Activated CD4-positive, alpha-beta T cell treated with anti-CD3 and anti-CD28 coated beads for 4 hours (primary cell): ENCODE measurements around the gene EPHB2.

Experiments
- DNase-seq, 2 donors: peaks; one replicate each; pipeline ENCODE4 v3.0.0-alpha.2; 2020

EPHB2 gene

DNA sequence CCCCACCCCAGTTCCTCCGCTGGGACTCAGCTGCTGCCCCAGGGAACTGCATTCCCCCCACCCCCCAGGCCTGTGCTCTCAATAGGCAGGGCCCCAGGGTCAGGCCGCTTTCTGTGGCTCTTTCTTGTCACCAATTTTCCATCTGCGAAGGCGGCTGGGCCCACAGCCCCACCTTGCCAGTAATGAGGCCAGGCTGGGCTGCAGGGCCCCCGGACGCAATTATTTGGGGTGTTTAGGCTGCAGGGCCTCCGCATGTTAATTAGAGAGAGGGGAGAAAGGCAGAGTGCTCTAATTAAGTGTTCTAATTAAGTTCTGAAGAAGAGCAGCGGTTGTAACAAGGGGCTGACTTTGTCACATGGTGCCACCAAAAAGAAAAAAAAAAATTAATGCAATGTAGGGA lies 71.8 kb downstream of the EPHB2 start:
- DNase-seq: no peak

DNA sequence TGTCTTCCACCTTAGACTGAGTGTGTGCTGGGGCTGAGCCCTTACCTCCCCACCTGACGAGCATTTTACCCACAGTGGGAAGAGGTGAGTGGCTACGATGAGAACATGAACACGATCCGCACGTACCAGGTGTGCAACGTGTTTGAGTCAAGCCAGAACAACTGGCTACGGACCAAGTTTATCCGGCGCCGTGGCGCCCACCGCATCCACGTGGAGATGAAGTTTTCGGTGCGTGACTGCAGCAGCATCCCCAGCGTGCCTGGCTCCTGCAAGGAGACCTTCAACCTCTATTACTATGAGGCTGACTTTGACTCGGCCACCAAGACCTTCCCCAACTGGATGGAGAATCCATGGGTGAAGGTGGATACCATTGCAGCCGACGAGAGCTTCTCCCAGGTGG lies 73.7 kb downstream of the EPHB2 start:
- DNase-seq: no peak

DNA sequence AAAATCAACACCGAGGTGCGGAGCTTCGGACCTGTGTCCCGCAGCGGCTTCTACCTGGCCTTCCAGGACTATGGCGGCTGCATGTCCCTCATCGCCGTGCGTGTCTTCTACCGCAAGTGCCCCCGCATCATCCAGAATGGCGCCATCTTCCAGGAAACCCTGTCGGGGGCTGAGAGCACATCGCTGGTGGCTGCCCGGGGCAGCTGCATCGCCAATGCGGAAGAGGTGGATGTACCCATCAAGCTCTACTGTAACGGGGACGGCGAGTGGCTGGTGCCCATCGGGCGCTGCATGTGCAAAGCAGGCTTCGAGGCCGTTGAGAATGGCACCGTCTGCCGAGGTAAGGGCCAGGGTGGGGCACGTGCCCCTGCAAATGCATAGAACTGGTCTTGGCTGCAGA lies 74.1 kb downstream of the EPHB2 start:
- DNase-seq: no peak

DNA sequence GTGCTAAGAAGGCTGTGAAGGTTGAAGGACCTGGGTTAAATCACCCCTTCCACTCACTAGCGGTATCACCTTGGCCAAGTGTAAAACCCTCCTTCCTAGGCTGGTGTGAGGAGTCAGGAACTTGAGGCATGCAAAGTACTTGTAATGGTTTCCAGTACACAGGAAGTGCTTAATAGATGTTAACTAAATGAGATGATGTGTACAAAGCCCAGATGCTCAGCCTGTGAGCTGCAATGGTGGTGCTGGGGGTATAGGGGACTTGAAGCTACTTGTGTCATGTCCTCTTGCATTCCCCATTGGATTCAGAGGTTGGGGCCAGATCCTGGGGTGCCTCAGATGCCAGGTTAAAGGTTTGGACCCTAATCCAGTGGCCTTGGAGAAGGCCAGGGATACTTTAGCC lies 75.5 kb downstream of the EPHB2 start:
- DNase-seq: no peak

DNA sequence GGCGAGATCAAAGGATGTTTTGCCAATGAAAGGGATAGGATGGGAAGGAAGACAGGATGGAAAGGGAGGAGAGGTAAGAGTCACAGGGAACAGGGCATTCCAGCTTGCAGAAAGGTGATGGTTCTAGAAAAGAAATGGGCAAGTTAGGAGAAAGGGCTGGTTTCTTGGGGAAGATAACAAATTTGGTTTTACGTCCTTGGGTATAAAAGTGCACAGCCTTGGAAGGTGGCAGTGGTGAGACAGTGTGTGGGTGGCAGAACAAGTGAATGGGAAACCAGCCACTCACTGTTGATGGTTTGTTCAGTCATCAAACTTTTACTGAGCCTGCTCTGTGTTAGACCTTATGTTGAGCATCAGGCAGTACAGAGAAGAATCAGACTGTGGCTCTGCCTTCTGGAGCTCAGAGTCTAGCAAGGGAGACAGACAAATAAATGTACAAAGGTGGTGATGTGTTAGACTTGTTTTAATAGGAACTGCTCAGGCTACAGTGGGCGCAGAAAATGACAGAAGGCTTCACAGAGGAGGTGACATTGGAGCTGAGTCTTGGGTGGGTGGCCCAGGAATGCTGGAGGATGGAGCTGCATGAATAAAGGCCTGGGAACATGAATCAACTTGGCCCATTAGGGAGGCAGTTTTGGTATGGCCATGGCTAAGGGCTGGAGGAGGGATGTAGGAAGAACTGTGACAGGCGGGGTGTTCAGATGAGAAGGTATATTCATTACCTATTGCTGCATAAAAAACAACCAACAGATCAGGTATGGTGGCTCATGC lies 76.3 kb downstream of the EPHB2 start:
- DNase-seq: no peak

DNA sequence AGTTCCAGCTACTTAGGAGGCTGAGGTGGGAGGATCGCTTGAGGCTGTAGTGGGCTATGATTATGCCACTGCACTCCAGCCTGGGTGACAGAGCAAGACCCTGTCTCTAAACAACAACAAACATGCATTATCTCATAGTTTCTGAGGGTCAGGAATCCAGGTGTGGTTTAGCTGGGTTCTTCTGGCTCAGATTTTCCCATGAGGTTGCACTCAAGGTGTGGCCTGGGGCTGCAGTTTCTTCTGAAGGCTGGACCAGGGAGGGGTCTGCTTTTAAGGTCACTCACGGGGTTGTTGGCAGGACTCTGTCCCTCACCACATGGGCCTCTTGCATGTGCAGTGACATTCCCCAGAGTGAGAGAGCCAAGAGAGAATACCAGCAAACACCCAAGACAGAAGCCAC lies 77.0 kb downstream of the EPHB2 start:
- no peak for DNase-seq

- DNase-seq: no peak
These were observed 77.6 kb downstream of the EPHB2 start for GRCh38 chr1:22788254-22788661.

- no peak for DNase-seq
These were observed 78.8 kb downstream of the EPHB2 start for GRCh38 chr1:22789356-22789994.

GRCh38 chr1:22790232-22791008 lies 79.8 kb downstream of the EPHB2 start:
- no peak for DNase-seq

GRCh38 chr1:22791831-22792347 lies 81.2 kb downstream of the EPHB2 start:
- no peak for DNase-seq

GRCh38 chr1:22792396-22793160 lies 81.9 kb downstream of the EPHB2 start:
- DNase-seq: no peak

DNA sequence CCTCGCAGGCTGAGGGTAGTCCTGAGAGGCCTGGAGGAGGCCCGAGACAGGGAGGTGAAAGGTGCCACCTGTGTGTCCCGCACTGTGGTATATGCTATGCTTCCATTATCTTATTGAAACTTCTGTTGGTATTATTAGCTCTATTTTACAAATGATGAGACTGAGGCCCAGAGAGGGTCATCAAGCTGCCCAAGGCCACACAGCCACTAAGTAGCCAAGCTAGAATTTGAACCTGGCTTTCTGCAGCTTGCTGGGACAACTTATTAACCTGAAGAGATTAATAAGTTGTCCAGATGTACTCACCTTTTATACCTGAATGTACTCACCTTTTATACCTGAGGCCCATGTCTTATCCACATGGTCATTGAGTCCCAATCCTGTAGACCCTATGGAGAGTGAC lies 83.0 kb downstream of the EPHB2 start:
- no peak for DNase-seq

DNA sequence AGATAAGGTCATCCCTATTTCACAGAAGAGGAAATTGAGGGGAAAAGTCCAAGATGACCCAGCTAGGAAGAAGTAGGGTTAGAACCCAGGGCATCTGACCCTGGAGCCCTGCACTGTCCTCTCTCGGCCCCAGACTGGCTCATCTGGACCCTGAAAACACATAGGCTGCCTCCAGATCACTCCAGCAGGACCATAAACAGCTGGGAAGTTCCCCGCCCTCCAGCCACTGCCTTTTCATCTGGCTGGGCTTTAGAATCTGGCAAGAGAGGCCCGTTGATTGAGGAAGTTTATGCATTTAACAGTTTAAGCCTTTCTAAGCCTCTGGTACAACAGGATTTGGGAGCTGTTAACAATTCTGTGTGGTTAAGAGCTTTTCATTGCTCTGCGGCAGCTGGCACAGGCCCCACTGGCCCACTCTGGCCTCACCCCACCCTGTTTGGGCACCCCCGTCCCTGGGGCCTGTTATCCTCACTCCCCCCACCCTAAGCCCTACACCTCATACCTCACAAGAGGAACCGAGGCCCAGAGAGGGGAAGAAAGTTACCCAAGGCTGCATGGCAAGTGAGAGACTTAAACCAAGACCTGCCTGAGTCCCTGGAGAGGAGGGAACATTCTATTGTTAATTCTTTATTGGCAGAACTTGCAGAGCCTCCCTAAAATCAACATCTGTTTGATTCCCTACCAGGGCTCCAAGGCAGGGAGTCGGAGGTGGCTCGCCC lies 84.2 kb downstream of the EPHB2 start:
- DNase-seq: no peak

DNA sequence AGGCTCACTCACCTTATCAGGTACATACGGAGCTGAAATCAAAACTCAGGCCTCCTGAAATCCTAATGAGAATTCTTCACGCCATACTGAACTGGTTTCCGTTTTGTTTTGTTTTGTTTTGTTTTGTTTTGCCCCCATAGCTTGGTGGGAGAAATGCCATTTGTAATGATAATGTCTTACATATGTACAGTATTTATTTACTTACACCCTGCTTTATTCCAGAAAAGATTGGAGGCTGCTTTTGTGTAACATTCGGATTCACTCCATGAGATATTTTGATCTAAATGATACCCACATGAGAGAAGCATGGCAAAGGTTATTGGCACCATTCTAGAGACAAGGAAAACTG lies 84.7 kb downstream of the EPHB2 start:
- no peak for DNase-seq

DNA sequence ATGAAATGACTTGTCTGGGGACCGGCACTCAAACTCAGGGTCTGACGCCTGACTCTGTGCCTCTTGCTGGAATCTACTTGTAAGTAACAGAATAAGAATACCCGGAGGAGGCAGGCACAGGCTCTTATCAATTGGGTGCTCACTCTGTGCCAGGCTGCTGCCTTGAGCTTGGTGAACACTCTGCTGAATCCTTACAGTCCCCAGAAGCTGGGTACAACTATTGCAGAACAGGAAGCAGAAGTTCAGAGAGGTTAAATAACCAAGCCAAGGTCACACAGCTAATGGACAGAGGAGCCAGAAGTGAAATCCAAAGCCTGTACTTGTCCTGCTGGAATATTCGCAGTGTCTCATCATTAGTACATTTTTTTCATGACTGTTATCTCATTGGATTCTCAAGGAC lies 86.0 kb downstream of the EPHB2 start:
- no peak for DNase-seq

DNA sequence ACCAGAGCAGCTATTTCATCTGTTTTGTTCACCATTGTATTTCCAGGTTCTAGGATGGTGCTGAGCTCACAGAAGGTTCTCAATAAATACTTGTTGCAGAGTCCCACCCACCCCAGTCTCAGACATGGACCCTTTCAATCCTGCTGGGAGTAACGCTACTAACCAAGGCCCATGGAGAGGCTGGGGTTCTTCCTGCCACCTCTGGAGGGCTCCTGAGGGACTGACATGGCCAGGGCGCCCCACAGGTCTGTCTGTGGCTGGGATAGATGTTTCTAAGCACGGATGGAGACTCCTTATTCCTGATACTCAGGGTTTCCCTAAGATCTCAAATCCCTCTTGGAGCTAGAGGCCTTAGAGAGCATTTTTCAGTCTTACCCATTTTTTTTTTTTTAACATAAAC lies 87.4 kb downstream of the EPHB2 start:
- DNase-seq: no peak

- no peak for DNase-seq
These were observed 89.3 kb downstream of the EPHB2 start for GRCh38 chr1:22799971-22800370.

DNA sequence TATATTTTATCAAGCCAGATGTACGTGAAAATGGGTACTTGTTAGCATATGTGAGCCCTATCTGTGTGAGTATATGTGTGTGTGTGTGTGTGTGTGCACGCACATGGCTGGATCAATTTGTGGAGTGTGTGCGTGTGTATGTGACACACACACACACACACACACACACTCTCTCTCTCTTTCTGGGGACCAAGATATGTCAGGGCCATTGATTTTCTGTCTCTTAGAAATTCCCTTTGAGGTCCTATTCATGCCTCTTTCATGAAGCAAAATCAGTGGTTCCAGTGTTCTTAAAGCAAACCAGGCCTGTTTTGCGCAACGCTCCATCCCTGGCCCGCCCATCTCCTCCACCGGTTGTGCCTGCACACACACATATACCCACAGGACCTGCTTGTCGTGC lies 90.0 kb downstream of the EPHB2 start:
- DNase-seq: no peak

GRCh38 chr1:22801347-22801746 lies 90.7 kb downstream of the EPHB2 start:
- no peak for DNase-seq

- no peak for DNase-seq
These were observed 91.1 kb downstream of the EPHB2 start for GRCh38 chr1:22801761-22802160.

GRCh38 chr1:22803833-22804232 lies 93.2 kb downstream of the EPHB2 start:
- DNase-seq: no peak

DNA sequence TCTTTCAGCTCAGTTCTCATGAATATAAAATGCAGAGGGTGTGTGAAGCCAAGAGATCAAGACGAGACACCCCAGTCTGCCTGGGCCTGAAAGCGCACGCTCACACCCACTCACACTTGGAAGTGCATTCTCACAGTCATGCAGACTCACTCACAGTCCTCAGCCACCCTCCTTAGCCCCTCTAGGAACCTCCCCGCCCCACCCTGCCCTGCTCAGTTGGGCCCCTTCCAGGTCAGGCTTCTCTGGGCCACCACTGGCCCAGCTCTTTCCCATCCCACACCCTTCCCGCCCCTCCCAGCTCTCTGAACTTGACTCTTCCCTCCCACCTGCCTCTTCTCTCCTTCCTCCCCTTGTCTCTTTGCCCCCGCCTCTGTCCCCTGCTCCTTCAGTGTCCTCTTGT lies 93.8 kb downstream of the EPHB2 start:
- DNase-seq: no peak
